GM18511 (cell line): ENCODE data around the gene RNF151.
"Not testable (repeated sequence)": the region's sequence is repeated elsewhere in the genome, so short reads cannot be mapped to it uniquely, and the experiment has no call there.

ENCODE experiments used
- ATAC-seq: cut with Tn5 transposase; IDR thresholded peaks from one replicate; pipeline ENCODE4 v1.9.1; 2021; ENCODE audit warnings: mild to moderate bottlenecking, moderate library complexity; ENCODE audit not compliant: unreplicated experiment

The RNF151 gene, protein sequence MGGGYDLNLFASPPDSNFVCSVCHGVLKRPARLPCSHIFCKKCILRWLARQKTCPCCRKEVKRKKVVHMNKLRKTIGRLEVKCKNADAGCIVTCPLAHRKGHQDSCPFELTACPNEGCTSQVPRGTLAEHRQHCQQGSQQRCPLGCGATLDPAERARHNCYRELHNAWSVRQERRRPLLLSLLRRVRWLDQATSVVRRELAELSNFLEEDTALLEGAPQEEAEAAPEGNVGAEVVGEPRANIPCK

DNA sequence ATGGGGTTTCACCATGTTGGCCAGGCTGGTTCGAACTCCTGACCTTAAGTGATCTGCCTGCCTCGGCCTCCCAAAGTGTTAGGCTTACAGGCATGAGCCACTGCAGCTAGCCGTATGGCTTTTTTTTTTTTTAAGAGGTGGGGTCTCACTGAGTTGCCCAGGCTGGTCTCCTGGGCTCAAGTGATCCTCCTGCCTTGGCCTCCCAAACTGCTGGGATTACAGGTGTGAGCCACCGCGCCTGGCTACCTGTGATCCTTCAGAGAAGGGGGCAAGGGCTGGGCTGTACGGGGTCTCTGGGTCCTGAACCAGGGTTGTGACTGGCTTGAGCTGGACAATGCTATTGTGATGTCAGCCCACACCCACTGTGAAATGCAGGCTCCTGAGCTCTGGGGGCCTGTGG is at the start of gene RNF151:
Gene RNF151 (plus strand): TSS at position 397 of the 400 bp plus-strand sequence. CDS start 26 bp downstream, outside the sequence.
- no peak for ATAC-seq

DNA sequence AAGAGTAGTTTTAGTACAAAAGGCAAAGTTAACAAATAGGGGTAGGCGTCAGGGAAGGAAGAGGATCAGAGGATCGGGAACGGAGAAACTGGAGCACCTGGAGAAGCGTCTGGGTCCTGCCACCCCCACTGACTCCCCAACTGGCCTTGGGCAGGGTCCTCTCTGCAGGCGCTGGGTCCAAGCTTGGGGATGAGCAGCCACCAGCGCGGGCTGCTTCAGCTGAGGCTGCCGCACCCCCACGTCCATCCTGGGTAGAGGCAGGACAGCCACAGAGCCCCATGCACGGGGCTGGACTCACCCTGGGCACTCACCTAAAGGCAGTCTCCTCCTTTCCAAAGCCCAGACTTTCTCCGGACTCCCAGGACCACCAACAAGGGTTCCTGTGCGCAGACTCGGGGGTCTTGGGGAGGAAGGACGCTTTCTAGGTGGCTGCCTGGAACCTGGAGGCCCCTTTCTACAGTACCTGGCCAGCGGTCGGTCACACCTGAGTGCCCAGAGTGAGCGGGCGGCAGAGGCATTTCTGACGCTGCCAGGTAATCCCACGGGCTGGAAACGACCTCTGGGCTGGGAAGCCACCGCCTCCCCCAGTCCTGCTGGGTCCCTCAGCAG is 49.5 kb upstream of the RNF151 start:
- no peak for ATAC-seq

DNA sequence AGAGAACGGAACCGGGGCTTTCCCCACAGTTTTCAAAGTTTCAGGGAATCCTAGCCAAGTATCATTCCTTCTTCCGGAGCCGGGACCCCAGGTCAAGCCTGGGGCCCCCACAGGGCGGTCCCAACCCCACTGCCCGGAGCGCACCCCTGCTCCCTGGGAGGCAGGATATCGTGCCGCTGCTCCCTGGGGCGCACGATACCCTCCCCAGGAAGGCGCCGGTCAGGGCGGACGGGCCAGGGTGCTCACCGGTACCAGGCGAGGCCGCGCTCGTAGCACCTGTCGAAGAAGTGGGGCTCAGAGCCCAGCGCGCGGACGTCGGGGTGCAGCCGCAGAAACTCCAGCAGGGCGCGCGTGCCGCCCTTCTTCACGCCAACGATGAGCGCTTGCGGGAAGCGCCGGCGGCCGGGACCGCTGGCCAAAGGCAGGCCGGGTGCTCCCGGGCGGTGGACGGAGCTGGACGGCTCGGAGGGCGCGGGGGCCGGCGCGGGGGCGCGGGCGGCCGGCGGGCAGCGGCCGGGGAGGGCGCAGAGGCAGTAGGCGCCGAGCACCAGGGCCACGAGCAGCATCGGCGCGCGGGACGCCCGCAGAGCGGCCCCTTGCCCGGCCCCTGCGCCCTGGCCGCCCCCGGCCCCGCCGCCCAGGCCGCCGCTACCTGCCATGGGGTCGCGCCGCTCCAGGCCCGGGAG is 48.8 kb upstream of the RNF151 start:
- no peak for ATAC-seq

DNA sequence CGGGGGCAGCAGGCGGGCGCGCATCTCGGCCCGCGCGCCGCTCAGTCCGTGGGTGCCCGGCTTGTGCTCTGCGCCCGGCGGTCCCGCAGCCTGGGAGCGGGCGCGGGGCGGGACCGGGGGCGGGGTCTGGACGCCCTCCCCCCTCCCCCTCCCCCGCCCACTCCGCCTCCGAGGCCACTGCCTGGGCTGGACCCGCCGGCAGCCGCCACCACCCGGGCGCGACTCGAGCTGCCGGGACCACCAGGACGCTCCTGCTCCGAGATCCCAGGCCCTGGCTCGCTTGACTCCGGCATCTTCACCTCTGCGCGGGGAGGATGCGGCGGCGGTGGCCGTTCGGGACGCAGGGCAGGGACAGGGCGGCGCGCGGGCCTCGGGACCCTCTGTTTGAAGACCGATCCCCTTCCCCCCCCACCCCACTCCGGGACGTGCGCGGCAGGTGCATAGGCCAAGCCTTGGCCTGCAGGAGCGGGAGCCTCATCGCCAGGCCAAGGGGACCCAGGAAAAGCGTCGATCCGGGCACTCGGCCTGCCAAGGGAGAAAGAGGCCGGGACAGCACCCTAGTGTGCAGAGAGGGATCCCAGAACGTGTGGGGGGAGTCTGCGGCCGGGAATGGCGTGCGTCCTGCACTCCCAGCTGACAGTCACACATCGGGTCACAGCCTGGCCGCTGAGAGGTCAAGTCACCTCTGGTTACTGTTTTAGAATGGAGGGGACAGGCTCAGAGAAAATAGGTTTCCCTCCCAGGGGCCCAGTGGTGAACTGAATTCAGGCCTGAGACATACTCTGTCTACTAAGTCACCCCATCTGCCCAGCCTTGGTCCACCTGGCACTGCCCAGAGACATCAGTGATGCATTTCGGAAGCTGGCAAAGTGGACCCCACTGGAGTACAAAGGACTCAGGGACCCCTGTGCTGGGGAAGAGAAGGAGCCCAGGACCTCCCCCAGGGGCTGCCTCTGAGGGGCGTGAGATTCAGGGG is 48.0 kb upstream of the RNF151 start, which contains the start of gene HS3ST6:
Gene HS3ST6 (minus strand): TSS at position 65 of the 976 bp plus-strand sequence. CDS start 92 bp downstream, outside the sequence.
- no peak for ATAC-seq

DNA sequence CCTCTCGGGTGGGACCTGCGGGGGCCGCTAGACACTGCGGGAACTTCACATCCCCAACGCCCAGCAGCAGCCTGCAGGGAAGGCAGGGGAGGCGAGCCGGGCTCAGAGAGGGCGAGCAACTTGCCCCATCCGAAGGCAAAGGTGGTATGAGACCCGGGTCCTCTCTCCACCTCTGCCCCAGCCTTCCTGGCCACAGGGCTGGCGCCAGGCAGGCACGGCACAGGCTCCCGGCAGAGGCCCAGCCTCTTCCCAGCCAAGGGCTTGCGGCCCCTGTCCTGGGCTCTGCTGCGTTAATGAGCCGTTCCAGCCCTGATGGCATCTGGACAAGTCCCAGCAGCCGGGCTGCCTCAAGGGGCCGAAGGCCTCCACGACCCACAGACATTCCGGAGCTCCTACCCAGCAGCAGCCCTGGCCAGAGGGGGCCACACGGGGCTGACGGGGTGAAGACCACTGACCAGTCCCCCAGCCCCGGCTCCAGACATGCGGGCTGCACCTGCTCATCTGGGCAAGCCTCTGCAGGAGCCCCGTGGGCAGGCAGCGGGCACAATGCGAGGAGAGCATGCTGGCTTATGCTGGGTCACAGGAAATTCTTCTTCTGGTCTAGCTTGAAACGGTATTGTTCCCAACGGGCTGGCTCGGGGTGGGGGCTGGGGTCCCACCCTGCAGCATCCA is 47.2 kb upstream of the RNF151 start:
- ATAC-seq, result no peak

DNA sequence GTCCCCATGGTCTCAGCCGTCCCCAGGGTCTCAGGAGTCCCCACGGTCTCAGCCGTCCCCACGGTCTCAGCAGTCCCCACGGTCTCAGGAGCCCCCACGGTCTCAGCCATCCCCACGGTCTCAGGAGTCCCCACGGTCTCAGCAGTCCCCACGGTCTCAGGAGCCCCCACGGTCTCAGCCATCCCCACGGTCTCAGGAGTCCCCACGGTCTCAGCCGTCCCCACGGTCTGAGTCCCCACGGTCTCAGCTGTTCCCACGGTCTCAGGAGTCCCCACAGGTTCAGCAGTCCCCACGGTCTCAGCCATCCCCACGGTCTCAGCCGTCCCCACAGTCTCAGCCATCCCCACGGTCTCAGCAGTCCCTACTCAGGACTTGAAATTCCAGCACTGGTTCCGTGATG is 46.5 kb upstream of the RNF151 start:
- ATAC-seq, result not testable (repeated sequence)

DNA sequence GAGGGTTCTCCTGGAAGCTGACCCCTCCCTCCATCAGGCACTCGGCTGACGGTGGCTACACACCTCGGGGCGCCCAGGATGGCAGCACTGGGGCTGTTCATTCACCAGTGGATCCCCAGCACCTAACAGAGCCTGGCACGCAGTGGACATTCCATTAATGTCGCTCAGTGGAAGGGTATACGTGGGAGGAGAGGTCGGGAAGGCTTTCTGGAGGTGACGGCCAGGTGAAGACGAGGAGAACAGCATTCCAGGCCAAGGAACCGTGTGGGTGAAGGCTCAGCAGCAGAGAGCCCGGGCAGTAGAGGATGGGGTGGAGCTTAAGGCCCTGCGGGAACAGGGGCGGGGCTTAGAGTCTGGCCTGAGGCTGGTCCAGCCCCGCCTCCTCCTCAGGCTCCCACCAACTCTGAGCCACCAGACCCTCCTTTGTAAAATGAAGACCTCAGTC is 45.9 kb upstream of the RNF151 start:
- no peak for ATAC-seq

DNA sequence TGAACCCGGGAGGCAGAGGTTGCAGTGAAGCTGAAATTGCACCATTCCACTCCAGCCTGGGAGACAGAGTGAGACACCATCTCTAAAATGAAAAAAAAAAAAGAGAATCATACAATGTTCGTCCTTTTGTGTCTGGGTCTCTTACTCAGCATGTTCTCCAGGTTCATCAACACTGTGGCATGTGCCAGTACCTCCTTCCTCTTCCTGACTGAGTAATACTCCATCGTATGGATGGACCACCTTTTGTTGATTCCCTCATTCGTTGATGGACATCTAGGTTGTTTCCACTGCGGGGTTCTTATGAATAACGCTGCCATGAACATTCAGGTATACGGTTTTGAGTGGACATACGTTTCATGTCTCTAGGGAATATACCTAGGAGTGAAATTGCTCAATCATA is 44.3 kb upstream of the RNF151 start:
- no peak for ATAC-seq

DNA sequence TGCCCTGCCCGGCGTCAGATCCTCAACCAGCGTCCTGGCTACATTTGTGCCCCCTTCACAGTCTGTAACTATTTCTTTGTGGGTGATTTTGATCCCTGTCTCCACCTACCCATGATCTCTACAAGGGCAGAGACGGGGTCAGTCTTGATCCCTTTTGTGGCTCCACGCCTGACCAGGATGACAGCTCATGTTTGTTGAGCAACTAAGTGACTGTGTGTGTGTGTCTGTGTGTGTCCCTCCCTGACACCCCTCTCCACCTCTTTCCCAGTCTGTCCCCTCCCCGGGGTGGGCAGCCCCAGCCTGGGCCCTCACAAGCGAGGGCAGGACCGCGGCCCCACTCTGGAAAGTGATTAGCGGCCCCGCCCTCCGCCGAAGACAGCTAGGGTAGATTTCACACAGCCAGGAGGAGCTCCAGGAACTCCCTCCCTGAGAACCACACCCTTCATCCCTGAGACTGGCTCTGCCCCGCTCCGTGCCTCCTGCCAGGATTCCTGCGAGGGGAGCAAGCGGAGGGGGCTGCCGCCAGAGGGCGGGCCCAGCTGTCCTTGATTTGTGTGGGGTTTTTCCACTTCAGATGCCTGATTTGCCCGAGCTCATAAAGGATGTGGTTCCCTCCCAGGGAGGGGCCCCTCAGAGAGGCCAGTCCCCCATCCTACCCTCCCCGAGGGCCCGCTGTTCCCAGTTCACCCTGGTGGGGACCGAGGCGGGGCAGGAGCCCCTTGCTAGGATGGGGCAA is 43.2 kb upstream of the RNF151 start:
- no peak for ATAC-seq

DNA sequence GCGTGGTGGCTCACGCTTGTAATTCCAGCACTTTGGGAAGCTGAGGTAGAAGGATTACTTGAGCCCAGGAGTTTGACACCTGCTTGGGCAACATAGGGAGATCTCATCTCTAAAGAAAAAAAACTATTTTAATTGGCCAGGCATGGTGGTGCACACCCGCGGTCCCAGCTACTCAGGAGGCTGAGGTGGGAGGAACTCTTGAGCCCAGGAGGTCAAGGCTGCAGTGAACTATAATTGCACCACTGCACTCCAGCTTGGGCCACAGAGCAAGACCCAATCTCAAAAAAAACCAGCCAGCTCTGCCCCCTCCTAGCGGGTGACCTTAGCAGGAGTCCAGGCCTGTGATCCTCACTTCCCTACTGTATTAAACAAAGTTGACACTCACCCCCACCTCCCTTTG is 42.6 kb upstream of the RNF151 start:
- no peak for ATAC-seq

DNA sequence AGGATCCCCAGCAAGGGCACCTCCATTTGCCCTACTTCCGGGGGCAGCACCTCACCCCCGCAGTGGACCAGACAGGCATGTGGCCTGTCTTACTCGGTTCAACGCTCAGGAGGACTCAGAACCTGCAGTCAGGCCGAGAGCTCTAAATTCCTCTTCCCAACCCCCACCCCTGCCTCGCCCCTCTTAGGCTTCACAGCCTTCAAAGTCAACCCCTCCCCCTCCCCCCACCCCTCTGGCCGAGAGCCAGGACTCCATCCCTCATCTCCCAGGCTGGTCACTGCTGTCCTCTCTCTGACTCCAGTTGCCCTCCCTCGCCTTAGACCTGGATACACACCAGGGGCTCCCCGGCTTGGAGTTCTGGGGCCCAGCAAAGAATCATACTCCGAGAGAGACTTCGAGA is 40.4 kb upstream of the RNF151 start:
- ATAC-seq, result no peak

DNA sequence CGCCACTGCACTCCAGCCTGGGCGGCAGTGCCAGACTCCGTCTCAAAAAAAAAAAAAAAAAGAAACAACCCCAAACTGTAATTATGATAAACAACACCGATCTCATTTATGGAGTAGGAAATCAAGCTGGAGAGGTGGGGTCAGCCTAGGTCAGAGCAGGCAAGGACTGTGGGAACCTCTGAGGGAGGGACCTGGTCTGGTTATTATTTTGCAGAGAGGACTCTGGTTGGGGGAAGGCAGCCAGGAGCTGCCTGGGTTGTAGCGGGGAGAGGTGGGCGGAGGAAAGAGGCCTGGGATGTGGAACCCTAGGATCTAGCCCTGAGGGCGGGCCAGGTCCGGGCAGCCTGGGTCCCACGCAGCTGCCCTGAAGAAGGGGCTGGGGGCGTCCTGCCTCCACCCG is 37.6 kb upstream of the RNF151 start:
- ATAC-seq, result no peak

DNA sequence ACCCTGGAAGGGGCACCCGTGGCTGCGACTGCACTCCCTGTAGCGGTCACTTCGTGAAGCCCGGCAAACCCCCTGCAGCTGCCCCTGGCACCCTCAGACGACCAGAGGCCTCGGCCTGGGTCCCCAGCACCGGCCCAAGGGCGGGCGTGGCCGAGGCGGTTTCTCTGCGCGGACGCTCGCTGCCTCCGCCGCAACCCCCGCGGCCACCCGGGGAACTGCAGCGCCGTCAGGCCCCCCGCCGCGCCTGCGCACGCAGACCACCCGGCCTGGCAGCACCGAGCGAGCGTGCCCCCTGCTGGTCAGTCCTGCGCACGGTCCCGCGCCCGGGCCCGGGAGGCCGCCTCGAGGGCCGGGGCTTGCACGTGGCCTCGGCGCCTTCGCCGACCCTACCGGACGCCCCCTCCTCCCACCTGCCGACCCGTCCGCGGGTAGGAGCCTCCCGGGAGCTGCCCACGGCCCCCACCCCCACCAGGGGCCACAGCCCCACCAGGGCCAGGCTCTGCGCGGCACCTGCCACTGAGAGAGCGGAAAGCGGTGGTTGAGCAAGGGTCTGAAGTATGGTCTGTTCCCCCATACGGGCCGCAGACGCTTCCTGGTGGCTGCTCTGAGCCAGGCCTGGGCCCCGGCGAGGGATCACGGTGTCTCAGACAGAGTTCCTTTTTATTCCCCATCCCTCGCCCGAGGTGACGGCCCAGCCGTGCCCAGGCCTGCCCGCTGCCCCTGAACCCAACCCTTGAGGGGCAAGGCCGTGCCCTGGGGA is 36.9 kb upstream of the RNF151 start:
- peak; percentile 78 for ATAC-seq

DNA sequence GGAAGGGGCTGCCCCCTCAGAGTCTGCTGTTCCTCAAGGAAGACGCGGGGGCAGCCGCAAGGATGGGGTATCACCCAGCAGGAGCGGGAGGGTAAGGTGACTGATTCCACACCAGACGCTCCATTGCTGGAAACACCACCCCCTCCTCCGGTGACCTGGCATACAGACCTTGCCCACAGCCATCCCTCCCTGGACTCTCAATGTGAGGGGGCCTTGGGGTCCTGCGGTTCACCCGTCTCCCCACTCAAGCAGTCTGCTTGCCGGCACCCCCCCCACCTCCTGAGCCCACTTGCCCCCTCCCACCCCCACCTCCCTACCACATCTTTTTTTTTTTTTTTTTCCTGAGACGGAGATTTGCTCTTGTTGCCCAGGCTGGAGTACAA is 36.3 kb upstream of the RNF151 start:
- no peak for ATAC-seq

DNA sequence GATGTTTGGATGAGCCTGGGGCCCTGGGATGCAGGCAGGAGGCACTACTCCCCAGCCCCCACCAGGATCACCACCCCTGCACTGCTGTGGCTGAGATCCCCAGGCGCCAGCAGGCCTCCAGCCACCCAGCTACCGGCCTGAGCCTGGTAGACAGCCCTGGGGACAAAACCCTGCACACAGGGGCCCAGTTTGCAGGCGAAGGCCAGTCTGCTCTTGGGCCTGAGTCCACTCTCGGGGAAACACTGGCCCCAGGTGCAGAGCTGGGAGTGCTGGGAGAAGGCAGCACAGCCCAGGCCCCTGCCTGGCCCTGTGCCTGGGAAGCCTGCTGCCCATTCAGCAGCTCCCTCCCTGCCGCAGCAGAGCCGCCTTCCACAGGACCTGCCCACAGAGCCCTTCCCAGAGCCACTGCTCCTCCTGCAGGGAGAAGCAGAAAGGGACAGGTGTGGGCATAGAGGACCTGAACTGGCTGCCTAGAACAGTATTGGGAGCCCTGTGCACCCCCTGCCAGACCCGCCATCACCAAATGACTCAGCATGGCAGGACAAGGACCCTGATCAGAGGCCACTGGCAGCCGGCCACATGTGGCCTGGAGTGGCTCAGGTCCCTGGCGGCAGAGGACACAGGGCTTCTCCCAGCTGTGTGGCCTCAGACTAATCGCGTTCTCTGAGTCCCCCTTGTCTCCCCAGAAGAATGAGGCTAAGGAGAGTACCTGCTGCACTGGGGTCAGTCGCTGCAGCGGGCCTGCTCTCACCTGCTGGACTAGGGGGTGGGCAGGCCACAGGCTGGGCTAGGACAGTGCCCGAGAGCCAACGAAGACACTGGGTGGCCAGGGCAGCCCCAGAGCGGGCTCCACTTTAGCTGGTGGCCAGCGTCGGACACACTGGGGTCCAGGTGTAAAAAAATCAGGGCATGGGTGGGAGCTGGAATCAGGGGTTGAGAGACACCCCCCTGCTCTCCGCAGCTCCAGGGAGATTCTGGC is 34.3 kb upstream of the RNF151 start:
- ATAC-seq, result no peak

DNA sequence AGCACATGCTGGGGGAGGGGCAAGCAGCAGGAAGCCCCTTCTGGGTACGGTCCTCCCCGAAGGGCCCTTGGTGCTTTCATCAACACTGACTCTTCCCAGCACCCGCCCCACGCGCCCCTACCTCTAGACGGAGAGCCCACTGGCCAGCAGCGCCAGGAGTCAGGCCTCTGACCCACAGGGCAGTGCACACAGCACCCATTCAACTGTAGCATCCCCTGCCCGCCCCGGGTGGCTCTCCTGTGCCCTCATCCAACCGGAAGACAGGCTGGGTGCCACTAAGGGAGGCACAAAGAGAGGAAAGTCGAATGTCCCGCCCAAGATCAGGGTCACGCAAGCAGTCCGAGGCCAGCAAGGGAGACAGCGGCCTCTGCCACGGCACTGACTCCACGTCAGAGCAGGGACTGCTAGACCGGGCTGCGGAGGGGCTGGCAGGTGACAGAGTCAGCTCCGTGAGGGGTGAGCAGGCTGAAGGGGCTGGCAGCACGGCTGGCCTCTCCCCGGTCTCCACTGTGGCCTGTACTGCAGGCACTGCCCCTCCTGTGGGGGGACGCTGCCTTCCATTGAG is 33.5 kb upstream of the RNF151 start:
- ATAC-seq, result no peak

DNA sequence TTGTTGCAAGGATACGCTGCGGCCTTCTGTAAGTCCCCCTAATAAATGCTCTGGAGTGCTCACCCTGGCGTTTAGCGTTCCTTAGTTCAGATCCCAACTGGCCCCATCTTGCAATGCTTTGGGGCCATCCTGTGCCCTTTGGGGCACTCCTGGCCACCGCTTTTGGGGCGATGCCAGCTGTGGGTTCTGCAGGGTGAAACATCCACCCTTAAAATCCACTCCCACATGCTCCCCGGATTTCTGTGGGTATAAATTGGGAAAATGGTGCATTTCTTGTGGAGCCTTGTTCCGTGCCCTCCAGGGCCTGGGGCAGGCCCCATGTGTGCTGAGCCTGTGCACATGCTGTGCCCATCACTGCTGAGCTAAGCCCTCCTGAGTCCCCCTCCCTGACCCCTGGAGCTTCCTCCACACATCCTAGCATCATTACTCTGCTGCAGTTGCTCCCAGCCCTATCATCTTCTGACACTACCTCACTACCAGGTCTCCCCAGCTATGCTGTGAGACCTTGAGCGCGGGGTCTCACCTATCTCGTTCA is 29.6 kb upstream of the RNF151 start:
- no peak for ATAC-seq
